Hematopoietic multipotent progenitor cell (in vitro differentiated cells): Measurements from ENCODE around the gene PCNX2. TPM values are rescaled to one million over a fixed set of nuclear protein-coding genes. Genes with fewer than 3 reads are reported as not detected.
A peak's percentile ranks its signal among the peaks of the same experiment; 100 is the strongest.
"Not testable (repeated sequence)": the region's sequence is repeated elsewhere in the genome, so short reads cannot be mapped to it uniquely, and the experiment has no call there.

Experiments
- DNase-seq, 3 donors: peaks; one replicate each; pipeline ENCODE4 v3.0.0-alpha.2; 2011 to 2015; ENCODE audit warnings: low read depth in 2 of 3, low spot score in 2 of 3
- total RNA-seq: library from RNA; depleted of rRNA; stranded (reverse); fragments of >200 nt; gene quantifications from one replicate; pipeline ENCODE4 v1.2.3, GENCODE V29; 2012

The PCNX2 gene
- total RNA-seq, 1 donor, result 28.8 TPM

DNA sequence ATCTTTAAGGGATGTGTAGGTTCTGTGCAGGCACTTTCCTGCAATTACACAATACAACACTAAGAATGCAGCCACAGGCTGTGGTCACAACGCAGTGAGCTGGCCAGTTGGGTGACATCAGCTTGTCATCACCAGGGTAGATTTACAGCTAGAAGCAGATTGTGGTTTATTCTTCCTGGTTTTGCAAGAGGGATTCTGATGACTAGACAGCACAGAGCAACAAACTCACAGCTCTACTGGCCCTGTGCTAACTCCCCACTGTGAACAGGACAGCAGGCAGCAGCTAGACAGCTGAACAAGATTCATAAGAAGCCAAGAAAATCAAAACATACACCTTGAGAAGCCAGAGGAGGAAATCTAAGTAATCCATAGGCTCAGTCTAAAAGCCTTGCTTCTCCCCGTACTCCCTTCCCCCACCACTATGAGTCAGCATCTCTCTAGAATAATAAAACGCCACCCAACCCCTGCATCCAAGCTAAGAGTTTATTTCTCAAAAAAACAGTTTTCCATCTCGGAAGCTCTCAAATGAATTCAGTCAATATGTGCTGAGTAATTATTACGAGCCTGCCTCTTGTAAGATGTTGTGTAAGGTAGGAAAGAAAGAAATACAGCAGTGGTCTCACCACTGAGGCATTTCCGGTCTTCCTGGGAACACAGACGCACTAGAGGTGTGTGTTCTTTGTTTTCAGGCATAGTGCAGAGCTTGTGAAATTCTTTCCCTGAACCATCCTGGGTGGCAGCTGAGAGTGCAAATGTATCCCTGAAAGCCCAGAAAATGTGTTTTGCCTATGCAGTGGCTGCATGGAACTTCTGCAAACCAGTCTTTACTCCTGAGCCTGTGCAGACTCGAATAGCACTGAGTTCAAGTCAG is 182.3 kb downstream of the PCNX2 start:
- peak in 2 of 3 donors; percentile 74 to 84 for DNase-seq

DNA sequence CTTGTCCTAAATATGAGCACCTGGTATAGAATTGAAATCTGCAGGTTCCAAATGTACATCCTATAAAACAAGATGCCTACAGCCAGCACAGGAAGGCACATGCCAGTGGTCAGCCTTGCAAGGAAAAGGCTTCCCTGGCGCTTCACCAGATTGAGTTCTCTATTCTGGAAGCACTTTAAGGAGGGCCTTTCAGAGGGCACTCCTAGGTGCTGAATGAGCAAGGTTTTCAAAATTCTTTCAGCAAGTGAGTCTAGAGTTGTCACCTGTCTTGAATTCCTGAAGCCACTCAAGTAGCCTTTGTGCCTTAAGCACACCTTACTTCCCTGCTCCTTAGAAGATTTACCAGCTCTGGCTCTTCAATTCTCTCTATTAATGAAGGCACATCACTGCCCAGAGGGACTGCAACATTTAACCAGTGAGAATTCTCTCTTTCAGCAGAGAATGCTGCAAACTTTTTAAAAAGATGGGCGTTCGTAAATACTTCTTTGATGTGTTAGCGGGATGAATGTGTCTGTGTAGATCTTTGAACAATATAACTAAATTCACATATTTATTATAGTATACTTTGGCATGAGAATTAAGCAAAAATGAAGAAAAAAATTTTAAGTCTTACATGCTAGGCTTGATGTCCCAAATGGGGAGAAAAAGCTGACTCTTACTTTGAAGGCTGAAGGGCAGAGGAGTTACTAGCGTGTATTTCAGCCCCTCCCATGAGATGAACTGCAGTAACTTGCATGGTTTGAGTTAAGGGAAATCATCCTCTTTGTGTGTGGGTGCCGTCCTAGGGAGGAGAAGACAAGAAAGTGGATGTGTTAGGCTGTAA is 183.1 kb downstream of the PCNX2 start:
- DNase-seq, result no peak

DNA sequence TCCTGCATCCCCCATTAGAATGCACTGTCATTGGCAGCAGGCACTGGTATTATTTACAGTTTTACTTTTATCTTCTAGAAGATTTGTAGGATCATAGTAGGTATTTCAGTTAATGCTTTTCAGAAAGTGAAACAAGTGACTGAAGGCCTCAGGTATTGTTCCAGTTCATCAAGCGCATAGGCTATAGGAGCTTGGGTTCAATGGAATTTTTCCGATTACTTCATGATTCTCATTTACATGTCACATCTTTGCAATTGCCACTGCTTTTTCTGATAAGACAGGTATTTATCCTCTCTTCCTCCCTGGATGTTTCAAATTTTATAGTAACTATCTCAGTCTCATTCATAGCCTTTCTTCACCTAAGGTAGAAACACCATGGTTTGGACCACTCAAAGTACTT is 183.8 kb downstream of the PCNX2 start:
- DNase-seq, result no peak

DNA sequence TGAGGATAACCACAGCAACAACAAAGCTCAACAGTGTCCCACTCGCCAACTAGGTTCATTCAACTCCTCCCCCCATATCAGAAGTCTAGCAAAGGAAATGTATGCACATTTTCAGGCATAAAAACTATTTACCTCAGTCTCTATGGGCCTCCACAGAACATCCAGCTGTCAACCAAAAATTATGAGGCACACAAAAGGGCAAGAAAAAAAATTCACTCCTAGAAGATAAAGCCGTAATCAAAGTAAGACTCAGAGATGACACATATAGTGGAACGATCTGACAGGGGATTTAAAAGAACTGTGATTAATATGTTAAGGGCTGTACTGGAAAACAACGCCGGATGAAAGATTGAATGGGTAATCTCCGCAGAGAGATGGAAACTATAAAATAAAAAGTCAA is 186.4 kb downstream of the PCNX2 start:
- DNase-seq, result no peak

DNA sequence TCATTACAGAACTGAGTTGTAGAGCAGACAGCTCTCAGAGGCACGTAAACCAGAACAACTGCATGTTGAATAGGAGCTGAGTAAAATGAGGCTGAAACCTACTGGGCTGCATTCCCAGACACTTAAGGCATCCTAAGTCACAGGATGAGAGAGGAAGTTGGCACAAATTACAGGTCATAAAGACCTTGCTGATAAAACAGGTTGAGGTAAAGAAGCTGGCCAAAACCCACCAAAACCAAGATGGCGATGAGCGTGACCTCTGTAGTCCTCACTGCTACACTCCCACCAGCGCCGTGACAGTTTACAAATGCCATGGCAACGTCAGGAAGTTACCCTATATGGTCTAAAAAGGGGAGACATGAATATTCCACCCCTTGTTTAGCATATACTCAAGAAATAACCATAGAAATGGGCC is 187.8 kb downstream of the PCNX2 start:
- DNase-seq, result not testable (repeated sequence)

DNA sequence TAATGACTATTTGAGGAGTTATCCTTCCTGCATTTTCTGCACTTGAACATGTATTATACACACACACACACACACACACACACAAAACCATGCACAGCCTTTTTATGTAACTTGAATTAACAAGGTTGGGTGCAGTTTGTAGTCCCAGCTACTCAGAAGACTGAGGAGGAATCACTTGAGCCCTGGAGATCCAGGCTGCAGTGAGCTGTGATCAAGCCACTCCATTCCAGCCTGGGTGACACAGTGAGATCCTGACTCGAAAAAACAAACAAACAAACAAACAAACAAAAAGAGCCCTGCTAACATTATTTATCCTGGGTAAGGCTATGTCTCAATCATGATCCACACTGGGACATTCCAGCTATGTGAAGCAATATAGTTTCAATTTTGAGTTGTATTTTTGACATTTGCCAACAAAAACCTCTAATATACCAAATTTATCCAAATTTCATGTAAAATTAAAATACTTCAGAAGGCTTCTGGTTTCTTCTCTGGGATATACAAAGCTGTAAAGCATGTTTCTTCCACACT is 188.3 kb downstream of the PCNX2 start:
- no peak for DNase-seq

DNA sequence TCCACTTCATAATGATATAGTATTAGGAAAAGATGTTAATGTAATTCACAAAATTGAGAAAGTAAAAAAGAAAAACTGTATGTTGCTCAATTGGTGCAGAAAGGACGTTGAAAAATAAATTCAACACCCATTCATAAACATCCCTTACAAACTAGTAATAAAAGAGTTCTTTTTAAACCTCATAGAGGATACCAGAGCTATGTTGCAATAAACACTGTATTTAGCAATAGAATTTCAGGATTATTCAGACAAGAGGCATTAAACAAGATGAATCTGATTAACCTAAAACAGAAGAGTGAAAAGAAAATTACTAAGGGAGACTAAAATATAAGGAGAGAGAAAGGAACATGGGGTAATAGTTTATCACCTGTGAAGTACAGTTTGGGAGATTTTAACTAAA is 190.3 kb downstream of the PCNX2 start:
- no peak for DNase-seq

DNA sequence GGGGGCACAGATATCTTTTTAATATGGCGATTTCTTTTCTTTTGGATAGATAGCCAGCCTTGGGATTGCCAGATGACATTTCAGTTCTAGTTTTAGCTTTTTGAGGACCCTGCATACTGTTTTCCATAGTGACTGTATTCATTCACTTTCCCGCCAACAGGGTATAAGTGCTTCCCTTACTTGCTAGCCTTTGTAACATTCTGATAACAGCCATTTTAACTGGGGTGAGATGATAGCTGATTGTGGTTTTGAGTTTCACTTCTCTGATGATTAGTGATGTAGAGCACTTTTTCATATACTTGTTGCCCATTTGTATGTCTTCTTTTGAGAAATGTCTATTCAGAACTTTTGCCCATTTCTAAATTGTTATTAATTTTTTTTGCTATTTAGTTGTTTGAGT is 193.2 kb downstream of the PCNX2 start:
- no peak for DNase-seq

DNA sequence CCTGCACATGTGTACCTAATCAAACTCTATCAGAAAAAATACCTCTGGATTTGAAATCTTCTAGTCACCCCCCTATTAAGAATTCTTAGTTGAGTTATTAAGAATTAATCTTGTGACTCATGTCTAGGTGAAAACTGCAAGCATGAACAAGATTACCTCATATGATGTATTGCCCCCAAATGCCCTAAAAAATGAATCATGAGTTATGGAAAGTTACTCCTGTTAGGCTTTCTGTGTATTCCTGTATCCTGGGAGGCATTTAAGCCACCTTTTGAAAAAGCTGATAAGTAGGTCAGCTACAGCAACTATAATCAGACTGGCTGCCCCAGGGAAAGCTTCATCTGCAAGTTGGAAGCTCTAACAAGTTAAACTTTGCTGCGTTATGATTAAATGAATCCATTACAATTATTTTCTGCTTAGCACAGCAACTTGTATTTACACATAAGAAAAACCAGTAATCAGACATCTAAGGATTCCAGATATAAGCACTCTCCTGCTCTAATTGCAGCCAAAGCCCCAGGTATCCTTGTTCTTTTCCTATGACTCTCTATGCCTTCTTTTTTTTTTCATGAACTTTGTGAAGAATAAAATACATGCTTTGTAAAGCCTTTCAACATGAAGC is 197.5 kb downstream of the PCNX2 start:
- no peak for DNase-seq

DNA sequence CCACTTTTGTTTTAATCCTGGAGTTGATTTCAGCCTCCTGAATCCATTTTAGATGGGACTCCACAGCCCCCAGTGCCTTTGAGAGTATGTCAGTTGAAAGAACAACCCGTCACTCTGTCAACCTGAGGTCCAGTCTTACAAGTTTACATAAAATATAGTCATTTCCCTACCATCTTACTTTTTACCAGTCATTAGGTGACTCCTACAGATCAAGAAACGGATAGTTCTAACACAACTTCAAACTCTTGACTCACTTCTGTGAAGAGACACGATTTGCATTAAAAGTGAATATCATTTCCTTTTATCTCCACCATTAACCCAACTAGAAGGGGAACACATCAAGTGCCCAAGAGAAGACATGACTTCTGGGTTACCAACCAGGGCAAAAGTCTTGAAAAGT is 198.0 kb downstream of the PCNX2 start:
- no peak for DNase-seq

DNA sequence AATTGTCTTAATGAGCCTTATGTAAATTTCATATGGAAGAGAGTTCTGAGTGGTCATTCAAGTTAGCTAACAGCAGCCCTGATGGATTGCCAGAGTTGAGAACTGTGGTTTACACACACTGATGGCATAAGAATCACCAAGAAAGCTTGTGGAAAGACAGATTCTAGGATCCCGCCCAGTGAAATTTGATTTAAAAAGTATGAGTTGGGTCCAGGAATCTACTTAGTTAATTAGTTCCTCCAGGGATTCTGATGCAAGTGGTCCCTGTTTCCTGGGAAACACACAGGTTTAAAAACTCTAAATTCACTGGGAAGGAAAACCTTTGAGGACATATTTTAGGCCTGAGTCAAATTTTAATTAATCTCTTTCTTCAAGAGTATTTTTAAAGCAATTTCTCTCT is 200.8 kb downstream of the PCNX2 start:
- no peak for DNase-seq

DNA sequence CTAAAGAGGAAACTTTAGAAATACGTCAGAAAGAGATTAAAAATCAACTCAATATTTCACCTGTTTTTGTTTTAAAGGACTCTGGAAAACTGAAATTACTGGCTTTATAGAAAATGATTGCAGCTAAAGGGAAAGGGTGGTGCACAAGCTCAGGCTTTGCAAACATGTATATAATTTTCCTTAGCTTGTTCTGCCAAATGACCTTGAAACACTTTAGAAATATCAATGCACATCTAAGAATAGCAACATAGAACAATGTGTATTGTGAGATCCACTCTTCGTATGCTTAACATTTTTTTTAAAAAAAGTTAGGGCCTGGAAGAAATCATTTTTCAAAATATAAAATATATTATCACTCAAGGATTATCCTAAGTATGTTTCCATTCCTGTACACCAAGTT is 201.3 kb downstream of the PCNX2 start:
- DNase-seq, result no peak

DNA sequence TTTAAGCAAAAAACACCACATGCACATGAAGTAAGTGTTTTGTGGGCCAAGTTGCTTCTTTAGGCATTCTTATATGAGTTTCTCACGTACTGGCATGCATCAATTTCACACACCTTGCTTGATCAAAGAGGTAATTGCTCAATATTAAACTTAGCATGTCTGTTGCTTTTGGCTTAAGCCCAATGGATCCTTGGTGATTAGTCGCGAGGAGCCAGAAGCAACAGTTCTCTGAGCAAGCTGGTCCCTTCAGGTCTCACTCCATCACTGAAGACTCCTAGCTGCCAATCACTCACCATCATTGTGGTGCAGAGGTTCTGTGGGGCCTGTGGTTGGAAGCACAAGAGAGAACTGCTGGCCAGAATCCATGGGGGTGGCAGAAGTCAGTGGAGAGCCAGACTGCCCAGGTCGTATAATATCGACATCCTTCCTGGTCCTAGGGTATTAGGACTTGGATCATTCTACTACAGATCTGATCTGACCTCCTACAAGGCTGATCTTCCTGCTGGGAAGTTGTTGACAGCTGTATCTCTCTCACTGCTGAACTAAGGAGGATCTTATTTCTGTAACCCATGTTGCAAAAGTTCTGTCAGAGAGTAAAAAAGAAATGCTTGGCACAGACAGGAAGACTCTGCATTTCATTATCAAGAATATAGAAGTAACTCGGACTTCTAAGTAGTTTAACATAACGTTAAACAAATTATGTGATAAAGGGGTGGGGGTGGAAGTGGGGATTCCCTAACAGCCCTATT is 204.6 kb downstream of the PCNX2 start:
- no peak for DNase-seq

DNA sequence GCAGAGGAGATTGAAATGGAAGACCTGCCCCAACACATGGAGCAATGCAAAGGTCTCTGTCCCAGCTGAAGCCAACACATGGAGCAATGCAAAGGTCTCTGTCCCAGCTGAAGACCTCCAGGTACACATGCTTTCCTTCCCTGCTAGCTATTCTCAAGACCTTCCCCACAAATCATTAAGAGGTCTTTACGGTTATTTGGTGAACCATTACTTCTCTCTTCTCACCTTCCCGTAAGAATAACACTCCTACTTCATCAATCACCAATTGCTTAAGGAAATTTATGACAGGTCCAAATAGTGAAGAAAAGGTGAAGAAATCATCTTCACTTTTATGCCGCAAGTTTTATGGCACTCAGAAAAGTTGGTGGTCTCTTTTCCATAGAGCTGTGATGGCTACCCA is 206.3 kb downstream of the PCNX2 start:
- no peak for DNase-seq

DNA sequence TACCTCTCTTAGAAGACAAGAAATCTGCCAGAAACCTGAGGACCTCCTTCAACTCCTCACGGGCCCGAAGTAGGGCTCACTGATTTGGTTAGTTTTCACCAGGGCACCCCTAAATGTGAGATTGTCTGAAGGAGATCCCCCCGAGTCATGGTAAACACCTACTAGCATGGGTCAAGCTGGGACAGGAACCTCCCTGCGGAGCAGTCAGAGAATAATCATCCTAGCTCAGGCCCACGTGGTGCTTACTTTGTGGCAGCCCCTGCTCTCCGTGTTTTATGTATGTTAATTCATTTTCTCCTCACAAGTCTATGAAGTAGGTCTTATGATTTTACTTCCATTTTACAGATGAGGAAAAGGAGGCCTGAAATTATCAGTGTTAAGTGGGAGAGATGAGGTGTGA is 206.9 kb downstream of the PCNX2 start:
- no peak for DNase-seq

DNA sequence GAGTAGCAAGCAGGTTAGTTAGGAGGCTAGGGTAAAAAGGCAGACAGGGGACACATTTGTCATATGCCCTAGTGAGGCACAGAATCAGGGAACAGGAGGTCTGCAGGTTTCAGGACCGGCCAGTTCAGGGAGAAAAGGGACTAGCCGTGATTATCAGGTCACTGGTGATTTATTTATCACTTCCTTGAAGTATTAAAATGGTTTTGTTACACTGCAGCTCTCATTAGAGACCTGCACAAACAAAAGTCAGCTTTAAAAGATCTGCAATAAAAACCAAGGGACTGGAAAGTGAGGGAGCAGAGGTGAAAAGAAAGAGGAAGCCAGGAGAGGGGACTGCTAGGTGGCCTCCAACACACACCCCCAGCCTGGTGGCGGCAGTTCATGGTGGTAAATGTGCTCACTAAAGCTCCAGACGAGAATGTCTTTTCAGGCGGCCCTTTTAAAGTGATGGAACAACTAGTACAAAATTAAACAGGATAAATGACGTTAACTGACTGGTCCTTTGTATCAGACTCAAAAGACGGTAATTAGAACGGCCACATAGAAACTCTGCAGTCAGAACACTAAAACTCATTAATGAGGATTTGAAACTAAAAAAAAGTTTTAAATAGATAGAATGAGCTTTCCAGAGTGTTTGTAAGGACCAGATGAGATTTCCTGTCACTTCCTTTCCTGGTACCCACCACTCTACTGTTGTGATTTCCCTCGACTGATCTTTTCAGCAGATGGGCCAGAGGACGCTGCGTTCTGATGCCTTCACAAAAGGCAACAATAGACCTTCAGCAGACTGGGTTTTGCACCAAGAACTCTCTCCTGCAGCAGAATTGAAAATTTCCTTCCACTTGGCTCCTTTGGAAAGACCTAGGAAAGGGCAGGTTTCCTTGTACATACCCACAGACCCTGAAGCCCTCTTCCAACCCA is 208.3 kb downstream of the PCNX2 start:
- DNase-seq, result no peak

DNA sequence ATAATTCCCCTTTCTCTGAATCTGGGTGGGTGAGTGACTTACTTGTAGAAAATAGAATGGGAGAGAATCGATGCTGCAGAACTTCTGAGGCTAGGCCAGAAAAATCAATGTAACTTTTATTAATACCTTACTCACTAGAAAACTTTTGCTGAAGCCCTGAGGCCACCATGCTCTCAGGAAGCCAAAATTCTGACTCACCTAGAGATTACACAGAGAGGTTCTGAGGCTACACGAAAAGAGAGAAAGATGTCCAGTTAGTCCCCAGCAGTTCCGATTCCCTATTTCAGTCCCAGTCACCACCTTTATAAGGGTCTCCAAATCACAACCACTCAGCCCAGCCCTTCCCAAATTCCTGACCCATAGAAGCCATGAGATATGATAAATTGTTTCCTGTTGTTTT is 210.0 kb downstream of the PCNX2 start:
- DNase-seq, result no peak

DNA sequence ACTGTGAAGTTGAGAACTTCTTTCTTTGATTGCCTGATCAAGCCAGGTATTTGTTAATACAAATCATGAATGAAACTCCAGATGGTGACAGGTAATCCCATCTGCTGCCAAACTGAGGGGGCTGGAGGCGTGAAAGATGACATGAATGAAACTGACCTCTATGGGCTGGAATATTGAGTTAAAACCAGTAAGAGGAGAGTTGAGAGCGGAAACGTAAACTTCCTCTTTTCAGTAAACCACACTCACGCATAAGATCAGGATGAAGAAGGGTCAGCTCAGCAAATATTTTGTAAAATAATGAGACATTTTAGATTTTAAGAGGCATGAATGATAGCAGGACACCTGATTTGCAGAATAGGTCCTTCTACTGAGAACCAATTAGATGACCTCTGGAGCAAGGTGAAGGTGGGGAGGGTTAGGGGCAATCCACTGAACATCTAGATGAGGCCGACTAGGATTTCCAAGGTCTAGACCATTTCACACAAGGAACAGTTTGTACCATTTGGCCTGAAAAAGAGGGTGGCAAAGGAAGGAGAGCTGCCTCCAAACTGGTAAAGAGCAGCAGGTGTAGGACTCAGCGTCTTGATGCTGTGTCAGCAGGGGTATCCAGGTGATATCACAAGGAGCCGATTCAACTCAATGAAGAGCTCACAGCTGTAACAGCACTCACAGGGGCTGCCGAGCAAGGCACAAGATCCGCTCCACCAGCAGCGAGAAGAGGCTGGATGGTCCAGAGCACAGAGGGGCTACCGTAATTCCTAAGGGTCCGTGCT is 212.6 kb downstream of the PCNX2 start:
- peak in 2 of 3 donors; percentile 32 to 47 for DNase-seq

DNA sequence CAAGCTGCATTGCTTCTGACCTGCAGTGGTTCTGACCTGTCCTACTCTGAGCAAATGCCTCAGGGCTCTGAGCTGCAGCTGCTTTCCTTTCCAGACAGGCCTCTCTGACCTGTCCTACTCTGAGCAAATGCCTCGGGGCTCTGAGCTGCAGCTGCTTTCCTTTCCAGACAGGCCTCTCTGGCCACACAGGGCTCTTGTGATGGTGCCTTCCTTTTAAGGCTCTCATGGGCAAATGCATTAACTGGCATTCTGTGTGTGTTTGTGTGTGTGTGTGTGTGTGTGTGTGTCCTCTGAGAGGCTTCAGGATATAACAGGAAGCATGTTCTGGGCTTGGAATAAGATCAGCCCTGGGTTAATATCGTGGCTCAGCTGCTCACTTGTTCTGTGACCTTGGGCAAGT is 213.8 kb downstream of the PCNX2 start:
- no peak for DNase-seq
